NCI-H1436 (cell line): ENCODE data around the gene DPRX.

Experiments used
- DNase-seq: peaks from one replicate; lab custom pipeline; 2025; lab: John Stamatoyannopoulos, UW

Gene DPRX

DNA sequence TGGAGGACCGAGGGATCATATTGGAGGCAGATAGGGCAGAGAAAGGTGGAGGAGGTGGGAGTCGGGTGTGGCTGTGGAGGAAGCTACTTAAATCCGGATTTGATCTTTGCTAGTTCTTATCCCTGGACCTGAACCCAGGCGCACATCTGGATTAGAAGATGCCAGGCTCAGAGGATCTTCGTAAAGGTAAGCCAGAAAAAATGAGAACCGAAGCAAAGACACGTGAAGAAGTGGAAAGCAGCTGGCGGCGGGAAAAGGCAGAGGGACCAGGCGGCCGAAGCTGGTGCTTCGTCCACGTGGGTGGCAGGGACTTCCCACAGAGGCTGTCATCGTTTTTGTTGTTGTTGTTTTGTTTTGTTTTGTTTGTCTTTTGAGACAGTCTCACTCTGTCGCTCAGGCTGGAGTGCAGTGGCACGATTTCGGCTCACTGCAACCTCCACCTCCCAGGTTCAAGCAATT lies at the start of gene DPRX:
Gene DPRX, plus strand, starts transcription at position 51 of the 459 bp plus-strand sequence. Its CDS starts 108 bp downstream, at position 159.
- DNase-seq, result no peak

GRCh38 chr19:53583181-53583580 lies 48.6 kb upstream of the DPRX start:
- no peak for DNase-seq

DNA sequence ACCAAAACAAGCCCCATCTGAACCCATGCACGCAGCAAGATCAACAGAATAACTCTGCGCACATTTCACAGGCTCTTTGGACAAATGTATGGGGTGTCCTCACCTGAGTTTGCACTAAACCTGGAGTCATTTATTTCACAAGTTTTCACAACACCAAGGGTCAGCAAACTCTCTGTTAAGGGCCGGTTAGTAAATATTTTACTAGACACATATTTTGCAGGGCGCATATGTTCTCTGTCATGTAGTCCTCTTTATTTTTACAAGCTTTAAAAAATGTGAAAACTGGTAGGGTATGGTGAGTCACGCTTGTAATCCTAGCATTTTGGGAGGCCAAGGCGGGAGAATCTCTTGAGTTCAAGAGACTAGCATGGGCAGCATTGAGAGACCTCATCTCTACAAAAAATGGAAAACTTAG lies 45.5 kb upstream of the DPRX start:
- DNase-seq, result no peak

- no peak for DNase-seq
These were observed 36.8 kb upstream of the DPRX start for GRCh38 chr19:53594811-53595509.

GRCh38 chr19:53595510-53595867 lies 36.3 kb upstream of the DPRX start:
- no peak for DNase-seq

- DNase-seq, result no peak
These were observed 35.7 kb upstream of the DPRX start for GRCh38 chr19:53596056-53596455.

GRCh38 chr19:53597023-53597422 lies 34.8 kb upstream of the DPRX start:
- no peak for DNase-seq

DNA sequence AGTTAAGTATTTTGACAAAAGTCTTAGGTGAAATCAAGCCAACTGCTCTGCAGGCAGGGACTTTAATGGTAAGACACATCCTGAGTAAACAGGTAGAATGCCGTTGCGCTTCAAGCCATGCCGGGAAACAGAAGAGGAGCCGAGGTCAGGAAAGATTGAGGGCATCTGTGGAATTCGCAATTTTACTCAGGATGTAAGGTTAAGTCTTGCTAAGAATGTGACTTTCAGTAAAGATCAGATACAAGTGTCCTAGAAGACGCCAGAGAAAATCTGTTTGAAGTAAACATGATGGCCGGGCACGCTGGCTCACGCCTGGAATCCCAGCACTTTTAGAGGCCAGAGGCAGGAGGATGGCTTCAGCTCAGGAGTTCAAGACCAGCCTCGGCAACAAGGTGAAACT lies 33.4 kb upstream of the DPRX start:
- DNase-seq, result no peak

- DNase-seq, result no peak
These were observed 31.6 kb upstream of the DPRX start for GRCh38 chr19:53600217-53600616.

- DNase-seq, result no peak
These were observed 25.8 kb upstream of the DPRX start for GRCh38 chr19:53606031-53606430.

- DNase-seq, result no peak
These were observed 23.4 kb upstream of the DPRX start for GRCh38 chr19:53608381-53608780.

GRCh38 chr19:53612762-53613526 lies 18.9 kb upstream of the DPRX start:
- DNase-seq, result no peak

DNA sequence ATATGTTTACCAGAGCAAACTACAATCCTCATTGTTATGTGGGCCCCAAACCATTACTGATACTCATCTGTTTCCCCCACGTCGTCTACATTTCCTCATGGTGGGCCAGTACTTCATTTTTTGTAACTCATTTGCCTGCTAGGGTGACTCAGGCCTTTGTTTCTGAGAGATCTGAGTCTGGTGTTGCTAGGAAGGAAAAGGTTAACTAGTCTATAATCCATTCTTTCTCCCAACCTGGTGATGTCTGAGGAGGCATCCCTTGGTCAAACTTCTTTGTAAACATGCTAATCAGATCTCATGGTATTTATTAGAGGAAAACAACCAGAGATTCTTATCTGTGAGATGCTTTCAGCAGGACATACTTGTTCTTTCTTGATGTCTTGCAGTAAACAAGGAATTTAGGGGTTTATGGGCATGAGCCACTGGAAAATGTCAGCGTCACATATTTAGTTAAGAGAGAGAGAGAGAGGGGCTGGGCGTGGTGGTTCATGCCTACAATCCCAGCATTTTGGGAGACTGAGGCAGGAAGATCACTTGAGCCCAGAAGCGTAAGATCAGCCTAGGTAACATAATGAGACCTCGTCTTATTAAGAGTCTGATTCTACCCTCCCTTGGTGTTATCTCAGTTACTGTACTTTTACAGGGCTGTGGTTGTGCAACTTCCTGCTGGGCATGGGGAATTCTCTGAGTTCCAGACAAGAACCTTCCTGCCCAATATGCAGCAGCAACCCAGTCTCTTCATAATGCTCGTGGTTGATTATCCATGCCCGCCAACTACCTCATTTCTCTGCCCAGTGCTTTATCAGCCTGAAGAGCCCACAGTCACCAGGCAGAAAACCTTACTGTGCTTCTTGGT lies 9.7 kb upstream of the DPRX start:
- DNase-seq, result no peak

GRCh38 chr19:53624771-53625545 lies 6.8 kb upstream of the DPRX start:
- no peak for DNase-seq

DNA sequence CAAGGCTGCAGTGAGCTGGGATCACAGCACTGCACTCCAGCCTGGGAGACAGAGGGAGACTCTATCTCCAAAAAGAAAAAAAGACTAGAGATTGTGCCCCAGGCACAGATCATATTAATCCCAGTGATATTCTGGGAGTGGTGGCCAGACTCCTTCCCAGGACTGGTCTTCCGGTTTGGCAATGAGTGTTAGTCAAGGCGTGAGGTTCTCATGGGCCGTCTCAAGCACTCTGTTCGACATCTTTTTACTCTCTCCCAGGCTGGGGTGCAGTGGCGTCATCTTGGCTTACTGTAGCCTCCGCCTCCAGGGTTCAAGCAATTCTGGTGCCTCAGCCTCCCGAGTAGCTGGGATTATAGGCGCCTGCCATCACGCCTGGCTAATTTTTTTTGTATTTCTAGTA lies 5.3 kb upstream of the DPRX start:
- no peak for DNase-seq

- DNase-seq, result no peak
These were observed 4.8 kb upstream of the DPRX start for GRCh38 chr19:53626976-53627375.

DNA sequence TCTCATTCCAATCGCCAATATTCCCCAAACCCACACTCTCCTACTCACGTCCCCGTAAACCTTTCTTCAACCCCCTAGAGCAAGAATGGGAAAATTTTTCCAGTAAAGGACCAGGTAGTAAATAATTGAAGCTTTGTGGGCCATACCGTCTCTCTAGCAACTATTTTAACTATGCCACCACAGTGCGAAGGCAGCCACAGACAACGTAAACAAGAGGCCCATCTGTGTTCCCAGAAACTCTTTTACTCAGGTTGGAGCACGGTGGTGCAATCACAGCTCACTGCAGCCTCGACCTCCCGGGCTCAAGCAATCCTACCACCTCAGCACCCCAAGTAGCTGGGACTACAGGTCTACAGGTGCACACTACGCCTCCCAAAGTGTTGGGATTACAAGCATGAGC lies 3.0 kb downstream of the DPRX start:
- DNase-seq, result no peak

DNA sequence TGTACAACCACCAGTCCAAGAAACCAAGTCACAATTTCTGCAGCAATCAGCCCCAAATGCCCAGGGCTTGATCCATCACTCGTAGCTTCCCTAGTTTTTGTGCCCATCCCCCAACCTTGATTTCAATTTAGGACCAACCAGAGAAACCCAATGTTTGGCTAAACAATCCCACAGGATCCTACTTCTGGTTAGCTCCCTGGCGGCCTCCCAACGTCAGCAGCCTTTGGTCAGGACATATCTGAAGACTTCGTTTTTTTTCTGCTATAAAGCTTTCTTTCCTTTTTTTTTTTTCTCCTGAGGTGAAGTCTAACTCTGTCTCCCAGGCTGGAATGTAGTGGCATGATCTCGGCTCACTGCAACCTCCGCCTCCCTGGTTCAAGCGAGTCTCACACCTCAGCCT lies 7.7 kb downstream of the DPRX start:
- DNase-seq, result no peak

- DNase-seq, result no peak
These were observed 10.7 kb downstream of the DPRX start for GRCh38 chr19:53642381-53643099.

- DNase-seq, result no peak
These were observed 12.4 kb downstream of the DPRX start for GRCh38 chr19:53644061-53644816.
